ENCODE data around the gene CHST9.
"Not testable (repeated sequence)": the region's sequence is repeated elsewhere in the genome, so short reads cannot be mapped to it uniquely, and the experiment has no call there.

Gene CHST9, protein sequence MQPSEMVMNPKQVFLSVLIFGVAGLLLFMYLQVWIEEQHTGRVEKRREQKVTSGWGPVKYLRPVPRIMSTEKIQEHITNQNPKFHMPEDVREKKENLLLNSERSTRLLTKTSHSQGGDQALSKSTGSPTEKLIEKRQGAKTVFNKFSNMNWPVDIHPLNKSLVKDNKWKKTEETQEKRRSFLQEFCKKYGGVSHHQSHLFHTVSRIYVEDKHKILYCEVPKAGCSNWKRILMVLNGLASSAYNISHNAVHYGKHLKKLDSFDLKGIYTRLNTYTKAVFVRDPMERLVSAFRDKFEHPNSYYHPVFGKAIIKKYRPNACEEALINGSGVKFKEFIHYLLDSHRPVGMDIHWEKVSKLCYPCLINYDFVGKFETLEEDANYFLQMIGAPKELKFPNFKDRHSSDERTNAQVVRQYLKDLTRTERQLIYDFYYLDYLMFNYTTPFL

DNA sequence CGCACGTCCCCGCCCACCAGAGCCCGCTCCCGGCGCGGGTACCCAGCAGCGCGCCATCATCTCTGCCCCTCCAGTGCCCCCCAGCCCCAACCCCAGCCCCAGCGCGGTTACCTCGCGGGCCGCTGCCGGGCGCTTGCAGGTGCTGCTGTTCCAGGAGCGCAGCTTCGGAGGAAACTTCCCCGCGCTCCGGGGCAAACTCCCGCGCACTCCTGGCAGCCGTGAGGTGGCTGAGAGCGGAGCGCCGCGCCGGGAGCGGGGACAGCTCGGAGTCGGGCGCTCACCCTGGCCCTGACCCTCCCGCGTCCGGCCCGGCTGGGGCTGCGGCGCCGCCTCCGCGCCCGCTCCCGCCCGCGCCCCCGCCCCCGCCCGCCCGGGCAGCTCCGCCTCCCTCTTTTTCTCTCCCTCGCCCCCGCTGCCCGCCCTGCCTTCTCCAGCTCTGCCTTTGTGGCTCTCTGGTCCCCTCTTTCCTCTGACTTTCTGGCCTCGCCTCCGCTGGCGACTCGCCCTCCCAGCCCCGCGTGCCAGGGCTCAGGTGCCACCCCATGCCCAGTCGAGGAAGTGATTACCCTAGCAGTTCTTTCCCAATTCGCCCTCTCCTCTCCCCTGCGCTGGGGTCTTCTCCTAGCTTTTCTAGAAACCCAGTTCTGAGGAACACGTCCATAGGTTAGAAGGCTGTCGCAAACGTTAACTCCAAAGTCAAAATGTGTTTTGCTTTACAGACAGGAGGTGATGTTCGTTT, at the start of gene CHST9:
TSS of gene CHST9 (minus strand) at position 284 of the 739 bp plus-strand sequence. CDS start 42,499 bp downstream, outside the sequence.
- no peak for DNase-seq

DNA sequence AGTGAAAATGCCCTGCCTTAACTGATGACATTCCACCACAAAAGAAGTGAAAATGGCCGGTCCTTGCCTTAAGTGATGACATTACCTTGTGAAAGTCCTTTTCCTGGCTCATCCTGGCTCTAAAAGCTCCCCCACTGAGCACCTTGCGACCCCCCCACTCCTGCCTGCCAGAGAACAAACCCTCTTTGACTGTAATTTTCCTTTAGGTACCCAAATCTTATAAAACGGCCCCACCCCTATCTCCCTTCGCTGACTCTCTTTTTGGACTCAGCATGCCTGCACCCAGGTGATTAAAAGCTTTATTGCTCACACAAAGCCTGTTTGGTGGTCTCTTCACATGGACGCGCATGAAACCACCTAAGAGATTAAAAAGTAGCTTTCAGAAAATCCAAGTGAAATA, 47.2 kb upstream of the CHST9 start:
- DNase-seq = not testable (repeated sequence)

DNA sequence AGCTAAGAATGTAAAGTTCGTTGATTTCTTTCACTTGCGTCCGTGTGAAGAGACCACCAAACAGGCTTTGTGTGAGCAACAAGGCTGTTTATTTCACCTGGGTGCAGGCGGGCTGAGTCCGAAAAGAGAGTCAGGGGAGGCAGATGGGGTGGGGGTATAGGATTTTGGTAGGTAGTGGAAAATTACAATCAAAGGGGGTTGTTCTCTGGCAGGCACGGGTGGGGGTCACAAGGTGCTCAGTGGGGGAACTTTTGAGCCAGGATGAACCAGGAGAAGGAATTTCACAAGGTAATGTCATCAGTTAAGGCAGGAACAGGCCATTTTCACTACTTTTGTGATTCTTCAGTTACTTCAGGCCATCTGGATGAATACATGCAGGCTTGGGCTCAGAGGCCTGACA, 46.6 kb upstream of the CHST9 start:
- DNase-seq = not testable (repeated sequence)

DNA sequence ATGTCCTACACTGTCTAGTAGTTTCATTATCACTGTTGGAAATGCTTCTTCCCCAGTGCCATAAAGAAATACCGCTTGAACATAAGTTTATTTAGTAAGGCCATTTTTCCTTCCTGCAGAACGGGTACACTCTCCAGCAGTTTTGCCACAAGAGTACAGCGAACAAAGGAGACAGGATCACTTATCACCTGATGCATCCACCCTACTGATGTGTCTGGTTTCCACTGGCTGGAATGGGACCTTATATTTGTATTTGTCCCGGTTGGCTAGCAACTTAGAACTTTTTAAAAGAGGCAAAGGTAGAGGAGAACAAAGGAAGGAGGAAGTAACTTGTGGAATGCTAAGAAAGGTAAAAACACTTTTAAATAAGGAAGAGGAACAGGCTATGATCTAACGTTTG, 46.1 kb upstream of the CHST9 start:
- DNase-seq = not testable (repeated sequence)

DNA sequence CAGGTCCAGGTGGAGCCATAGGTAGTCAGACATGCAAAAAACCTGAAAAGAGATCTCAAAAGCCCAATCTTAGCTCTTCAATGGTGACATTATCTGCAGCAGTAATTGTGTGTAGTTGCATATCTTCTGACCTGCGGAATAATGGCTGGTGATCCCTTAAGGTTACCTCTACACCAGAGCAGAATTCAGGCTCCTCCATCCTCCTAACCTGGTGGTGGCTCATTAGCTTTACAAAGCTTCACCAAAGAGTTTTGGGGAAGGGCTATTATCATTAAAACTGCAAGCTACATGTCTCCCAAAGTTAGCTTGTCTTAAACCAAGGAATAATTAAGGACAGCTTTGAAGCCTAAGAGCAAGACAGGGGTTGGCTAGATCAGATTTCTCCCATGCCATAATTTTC, 42.6 kb upstream of the CHST9 start:
- DNase-seq = no peak

DNA sequence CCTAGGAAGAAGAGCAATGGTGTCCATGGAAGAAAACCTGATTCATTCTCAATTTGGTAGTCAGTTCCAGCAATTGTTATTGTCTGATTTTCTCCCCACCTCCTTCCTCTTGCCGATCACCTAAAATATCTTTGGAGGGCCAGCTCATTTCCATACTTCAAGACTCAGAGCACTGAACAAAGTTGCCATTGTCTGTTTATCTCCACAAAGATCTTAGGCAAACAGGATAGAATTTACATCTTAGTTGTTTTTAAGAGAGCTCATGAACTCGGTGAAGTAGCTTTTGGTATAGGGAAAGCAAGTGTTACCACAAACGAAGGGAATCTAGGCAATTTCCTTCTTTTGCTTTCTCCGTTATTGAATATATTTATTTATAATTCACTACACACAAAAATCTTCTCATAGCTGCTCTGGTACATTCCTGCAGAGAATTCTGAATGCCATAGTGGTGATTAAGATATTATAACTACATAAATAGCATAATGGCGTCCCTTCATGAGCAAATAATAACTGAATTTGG, 41.5 kb upstream of the CHST9 start:
- DNase-seq = no peak

DNA sequence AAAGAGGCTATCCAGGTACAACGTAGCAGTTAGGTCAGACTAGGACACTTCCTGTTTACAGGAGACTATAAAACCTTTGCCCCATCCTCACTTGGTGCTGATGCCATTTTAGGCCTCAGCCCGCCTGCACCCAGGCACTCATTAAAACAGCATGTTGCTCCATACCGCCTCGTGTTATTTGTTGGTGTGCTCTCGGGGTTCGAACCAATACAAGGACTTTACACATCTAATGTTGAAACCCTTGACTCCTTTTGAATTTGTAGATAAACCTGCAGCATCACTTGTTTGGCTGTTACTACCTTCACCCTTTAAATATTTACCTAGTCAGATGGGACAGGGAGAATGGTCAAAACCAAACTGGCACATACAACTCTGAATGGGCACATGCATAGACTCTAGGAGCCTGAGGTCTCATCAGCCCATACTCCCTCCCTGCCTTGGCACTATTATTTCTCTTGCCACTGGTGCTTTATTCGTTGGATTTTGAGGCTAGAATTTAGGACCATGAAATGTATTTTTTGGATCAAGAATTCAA, 40.9 kb upstream of the CHST9 start:
- DNase-seq = no peak

DNA sequence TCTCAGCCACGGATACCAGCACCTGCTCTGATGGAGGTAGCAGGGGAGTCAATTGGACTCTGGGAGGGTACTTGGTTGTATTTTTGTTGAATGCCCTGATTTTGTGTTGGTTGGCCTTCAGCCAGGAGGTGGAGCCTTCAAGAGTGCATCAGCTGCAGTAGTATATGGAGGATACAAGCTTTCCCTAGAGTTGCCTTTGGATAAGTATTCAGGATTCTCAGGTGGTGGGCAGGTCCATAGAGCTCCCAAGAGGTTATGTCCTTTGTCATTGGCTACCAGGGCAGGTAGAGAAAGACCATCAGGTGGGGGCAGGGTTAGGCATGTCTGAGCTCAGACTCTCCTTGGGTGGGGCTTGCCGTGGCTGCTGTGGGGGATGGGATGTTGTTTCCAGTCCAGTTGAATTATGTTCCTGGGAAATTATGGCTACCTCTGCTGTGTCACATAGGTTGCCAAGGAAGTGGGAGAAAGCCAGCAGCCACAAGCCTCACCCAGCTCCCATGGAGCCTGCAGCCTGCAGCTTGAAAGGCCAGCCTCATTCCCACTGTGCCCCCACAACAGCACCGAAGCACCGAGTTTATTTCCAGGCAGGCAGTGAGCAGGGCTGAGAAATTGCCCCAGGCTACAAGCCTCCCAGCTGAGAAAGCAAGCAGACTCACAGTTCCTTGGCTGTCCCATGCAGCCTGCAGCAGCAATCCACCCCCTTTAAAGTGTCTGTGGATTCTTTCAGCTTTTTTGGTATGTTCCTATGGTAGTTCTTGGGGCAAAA, 38.6 kb upstream of the CHST9 start:
- DNase-seq = no peak

DNA sequence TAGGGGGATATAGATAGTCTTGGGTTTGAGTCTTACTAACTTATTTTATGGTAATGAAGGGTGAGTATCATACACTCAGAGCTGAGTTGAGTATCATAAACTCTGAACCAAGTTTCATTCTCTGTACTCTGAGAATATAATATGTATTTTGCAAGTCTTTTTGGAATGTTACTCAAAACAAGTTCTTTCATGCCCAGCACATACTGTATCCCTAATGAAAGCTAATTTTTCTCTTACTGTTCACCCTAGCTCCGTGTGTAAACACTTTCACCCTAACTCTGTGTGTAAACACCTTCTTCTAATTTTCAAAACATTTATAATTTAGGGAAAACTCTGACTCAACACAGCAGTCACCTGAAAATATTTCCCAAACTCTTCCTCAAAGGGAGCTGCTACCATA, 29.7 kb upstream of the CHST9 start:
- no peak for DNase-seq

DNA sequence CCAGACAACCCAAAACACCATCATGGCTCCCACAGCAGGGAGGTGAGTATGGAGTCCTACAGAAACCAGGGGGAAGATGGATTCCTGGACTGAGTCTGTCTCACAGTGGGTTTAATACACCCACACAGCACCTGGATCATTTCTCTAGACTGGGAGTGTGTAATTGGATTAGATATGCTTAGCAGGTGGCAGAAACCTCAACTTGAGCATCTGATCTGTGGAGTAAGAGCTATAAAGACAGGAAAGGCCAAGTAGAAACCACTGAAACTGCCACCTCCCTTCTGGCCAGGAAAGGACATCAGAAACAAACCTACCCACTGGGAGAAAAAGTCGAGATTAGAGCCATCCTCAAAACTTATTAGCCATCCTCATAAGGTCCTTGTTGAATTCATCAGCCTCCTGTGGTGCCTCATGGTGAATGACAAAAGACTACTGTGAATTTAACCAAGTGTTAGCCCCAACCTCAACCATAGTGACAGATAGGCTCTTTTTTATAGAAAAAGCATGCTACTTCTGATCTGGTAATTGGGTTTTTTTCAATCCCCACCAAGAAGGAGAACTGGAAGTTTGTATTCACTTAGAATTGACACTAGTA, 28.1 kb upstream of the CHST9 start:
- DNase-seq = no peak

DNA sequence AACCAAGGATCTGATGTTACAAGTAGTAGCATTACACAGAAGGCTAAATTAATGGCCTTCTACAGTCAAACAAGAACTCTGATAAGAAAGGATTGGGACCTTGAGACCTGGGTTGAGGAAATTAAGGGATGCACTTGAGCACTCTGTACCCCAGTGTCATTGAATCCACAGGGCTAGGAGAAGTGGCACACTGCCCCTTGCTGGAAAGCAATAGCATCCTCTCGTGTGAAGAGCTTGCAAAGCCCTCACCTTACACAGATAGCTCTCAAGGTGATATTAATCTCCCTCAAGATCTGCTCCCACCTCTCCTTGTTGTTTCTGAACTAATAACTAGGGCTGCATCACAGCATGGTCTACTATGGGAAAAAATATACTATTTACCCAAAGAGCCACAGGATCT, 26.5 kb upstream of the CHST9 start:
- DNase-seq = no peak

DNA sequence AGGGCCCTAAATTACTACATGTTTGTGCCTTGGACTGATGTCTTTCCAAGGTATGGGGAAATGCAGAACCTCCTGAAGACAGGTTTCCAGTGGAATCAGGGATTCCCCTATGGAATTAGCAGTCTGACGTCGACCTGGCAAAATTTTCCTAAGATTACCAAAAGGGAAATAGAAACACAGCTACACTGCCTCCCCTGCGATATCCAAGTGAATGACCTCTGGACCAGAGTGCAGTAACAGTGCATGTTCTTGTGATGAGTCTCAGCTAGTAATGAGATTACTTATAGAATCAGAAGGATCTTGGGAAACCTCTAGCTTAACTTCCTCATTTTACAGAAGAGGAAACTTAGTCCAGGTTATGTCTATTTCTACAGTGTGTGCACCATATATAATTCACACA, 21.3 kb upstream of the CHST9 start:
- no peak for DNase-seq

DNA sequence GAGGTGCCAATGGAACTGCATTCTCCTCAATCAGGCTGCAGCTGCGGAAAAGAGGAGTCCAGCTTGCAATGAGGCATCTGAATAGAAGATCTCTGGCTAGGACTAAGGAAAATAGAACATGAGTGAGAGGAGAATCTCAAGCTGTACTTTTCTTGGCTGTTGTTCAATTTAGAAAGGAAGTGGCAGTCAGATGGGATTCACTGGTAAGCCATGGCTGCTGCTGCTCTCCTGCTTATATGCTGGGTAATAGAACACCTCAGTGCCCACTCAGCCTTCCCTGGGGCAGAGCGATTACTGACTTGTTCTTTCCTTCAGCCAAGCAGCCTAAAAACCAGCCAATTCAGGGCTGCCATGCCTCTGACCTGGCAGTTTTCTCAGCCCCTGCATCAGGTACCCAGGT, 17.6 kb upstream of the CHST9 start:
- DNase-seq = no peak

DNA sequence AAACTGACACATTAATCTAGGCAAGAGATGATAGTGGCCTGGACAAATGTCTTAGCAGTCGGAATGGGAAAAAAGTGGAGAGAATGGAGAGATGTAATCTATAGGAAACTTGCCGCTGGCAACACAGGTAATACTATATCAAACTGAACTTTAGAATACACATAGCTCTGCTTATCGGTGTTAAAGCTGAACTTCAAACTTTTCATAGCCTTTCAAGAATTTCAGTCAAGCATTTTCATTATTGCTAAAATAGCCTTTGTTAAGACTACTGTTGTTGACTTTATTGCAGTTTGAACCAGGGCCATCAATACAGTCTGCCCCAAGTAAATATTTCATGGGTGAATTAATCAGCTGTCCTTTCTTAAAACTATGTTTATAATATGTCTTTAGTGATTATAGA, 12.9 kb upstream of the CHST9 start:
- DNase-seq = no peak

DNA sequence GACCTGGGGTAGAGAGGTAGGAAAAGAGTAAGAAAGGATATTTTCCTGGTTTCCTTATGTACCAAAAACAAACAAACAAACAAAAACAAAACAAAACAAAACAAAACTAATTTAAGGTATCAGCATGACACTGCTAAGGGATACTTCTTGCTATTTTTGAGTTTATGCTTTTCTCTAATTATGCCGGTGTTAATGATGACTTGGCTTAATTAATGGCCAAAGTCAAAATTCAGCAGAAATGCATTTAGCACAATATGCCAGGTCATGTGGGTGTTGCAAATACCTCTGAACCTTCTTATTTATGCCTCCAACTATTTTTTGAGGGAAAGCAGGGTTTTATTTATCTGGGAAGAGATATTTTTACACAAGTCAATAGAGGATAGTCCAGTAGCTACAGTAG, 3.2 kb upstream of the CHST9 start:
- DNase-seq = no peak

DNA sequence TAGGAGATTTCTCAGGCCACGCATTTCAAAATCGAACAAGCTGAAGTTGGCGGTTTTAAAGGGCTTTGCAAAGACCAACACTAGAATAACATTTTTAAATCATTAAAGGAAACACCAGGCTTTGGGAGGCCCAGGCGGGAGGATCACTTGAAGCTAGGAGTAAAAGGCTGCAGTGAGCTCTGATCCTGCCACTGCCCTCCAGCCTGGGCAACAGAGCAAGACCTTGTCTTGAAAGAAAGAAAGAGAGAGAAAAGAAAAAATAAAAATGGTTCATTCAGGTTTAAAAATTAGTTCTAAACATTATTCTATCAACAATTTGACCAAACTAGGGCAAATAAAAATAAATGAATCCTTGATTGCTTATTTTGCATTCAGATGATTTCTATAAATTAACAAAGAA, 789 bp upstream of the CHST9 start:
- no peak for DNase-seq

DNA sequence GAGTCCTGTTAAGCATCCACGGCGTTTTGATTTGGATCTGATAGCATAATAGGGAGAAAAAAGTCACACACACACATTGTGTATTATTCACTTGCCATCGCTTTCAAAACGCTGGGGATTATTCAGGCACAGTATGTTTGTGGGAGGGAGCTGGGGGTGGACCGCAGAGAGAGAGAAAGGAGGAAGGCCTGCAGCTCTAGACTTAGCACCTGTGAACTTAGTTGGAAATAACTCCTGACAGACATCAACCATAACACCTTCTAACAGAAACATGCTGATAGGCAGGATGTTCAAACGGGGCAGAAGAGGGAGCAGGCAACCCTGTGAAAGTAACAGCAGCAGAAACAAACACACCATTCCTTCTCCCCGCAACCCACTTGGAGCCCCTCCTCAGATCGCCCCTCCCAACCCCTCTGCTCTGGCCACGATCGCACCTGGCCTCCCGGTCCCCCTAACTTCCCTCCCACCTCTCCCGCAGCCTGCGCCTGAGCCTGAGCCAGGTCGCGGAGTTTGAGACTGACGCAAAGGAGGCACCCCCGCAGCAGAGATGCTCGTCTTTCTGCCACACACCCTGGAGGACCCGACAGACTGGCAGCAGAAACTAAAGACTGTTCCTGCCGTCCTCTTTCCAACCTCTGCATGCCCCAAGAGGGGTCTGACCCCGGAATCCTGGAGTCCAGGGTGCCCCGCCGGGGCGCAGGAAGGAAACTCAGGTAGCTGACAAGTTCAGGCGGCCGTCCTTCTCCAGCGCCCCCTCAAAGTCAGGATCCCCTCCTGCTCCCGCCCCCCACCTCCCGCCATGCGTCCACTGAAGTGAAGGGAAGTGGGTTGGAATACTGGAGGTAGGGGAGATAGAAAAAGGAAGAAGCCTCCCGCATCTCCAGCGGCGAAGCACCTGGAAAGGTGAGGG, 738 bp downstream of the CHST9 start:
- no peak for DNase-seq

DNA sequence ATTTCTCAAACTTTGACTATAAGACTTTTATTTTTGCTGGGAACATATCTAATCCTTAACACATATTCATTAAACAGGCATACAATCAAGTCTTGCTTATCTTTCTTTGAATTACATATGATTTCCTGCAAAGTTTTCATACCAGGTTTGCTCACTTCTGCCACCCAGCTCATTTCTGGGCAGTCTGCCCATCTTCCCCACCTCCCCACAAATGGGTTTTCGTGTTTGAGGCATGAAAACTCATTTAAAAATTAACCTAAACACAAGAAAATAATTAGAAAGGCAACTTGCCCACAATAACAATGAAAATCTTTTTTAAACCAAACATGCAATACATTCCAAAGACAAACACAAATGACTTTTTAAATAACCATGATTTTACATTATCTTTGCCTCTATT, 3.4 kb downstream of the CHST9 start:
- DNase-seq = no peak

DNA sequence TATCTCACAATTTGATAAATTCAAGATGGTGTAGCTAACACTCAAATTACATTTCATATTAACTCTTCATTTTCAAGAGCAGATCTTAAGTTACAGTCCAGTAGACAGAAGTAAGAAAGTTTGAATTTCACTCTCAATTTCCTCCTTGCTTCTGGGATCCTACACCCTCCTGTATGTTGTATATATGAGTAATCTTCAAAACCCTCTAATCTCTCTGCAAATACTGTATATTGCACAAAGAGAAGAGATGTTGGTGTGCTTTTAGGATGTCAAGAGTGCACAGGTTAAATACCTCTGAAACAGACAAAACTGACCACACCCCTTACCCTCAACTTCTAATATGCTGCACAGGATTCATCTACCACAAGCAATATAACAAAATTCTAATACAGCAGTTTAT, 6.7 kb downstream of the CHST9 start:
- DNase-seq = no peak

DNA sequence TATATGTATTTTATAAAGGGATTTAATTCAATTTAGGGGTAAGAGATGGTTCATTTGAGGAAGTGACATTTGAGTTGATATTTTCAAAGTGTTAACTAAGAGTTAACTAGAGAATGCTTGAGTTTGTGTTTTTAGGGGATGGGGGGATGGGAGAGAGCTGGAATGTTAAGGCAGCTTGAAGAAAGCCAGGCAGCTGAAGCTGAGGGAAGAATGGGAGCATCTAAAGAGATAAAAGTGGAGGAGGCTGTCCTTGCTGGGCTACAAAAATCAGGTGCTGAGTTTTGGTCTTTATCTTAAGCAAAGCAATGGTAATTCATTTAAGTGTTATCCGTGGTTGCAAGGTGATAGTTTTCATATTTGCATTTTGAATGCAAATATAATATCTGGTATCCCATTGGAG, 9.2 kb downstream of the CHST9 start:
- no peak for DNase-seq

DNA sequence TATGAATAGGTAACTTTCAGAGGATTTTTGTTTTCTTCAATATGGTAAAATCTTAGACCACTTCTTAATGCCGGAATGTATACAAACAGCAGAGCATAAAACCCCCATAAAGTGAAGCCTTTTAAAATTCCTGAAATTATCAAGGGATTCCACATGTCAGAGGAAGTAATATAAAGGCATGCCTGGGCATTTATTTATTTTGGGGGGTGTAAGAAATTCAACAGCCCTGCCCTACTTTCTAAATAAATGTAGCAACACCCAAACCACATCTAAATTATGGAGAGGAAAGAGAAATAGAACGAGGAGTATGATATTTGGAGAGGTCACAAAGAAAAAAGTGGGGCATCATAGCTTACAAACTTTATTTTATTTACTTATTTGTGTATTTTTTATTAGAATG, 9.9 kb downstream of the CHST9 start:
- no peak for DNase-seq

DNA sequence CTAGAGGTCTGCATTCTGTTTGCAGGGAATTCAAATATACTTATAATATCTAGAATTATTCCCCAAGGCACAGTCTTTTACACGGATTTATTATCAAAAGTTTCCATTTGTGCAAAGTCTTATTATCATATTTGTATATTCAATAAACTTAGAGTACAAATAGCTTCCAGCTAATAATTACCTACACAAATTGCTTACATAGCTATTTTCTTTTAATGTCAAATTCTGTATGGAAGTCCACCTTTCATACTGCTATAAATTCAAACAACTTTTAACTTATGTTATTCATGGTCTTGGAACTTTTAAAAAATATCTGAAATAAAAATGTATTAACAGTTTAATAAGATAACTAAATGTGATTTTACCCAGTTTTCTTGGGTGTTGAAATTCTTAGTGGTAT, 13.1 kb downstream of the CHST9 start:
- DNase-seq = no peak
